ENCODE measurements around the gene ZNF764. TPM values are rescaled to one million over a fixed set of nuclear protein-coding genes. Genes with fewer than 3 reads are reported as not detected.
A peak's percentile ranks its signal among the peaks of the same experiment; 100 is the strongest.

ZNF764 gene
- total and polyA plus RNA-seq, 9 of the 15 experiments (the other 6 are each of a cell fraction or from before 2014, with no cell fraction given) = 0.69 to 10.1 (median 4.1) TPM

- peak in 1 of 2 experiments; percentile 35 for TF ChIP-seq E2F6 (IDR thresholded peaks at IDR 0.05; ENCODE audit: borderline replicate concordance in 1 of 2, extremely low read depth in 1 of 2, insufficient read depth in 1 of 2, insufficient read length in 1 of 2, low read depth in 1 of 2, low read length in 1 of 2, poor library complexity in 1 of 2, severe bottlenecking in 1 of 2)
- TF ChIP-seq POLR2AphosphoS5 (IDR thresholded peaks at IDR 0.05; ENCODE audit: control insufficient read depth, insufficient read depth, low read depth, low read length) = 0 out of 2 replicates have a peak, but pooled peaks have one; percentile 29
- no peak for TF ChIP-seq ZNF445 (CRISPR knock-in tag; IDR thresholded peaks at IDR 0.05; ENCODE audit: low read depth)
- TF ChIP-seq NR0B1 (IDR thresholded peaks at IDR 0.05; ENCODE audit: partially characterized antibody) = no peak
- no peak for TF ChIP-seq ZNF347 (CRISPR knock-in tag; IDR thresholded peaks at IDR 0.05; ENCODE audit: low read depth)
- TF ChIP-seq ZNF134 (CRISPR knock-in tag; conservative IDR thresholded peaks at IDR 0.05) = no peak
- no peak for TF ChIP-seq ZNF592 (IDR thresholded peaks at IDR 0.05)
- TF ChIP-seq ZNF589 (CRISPR knock-in tag; IDR thresholded peaks at IDR 0.05; ENCODE audit: low read depth) = no peak
- TF ChIP-seq SMAD3 (CRISPR knock-in tag; conservative IDR thresholded peaks at IDR 0.05) = no peak
- peak; percentile 32; the same call in 1 of the 2 replicates for TF ChIP-seq SPI1 (IDR thresholded peaks at IDR 0.05; ENCODE audit: borderline replicate concordance, low read depth, low read length)
- TF ChIP-seq MECOM (CRISPR knock-in tag; IDR thresholded peaks at IDR 0.05) = no peak
- TF ChIP-seq CREB3L1 (IDR thresholded peaks at IDR 0.05; ENCODE audit: borderline replicate concordance, low read depth) = no peak
- no peak for TF ChIP-seq BCL6 (CRISPR knock-in tag; IDR thresholded peaks at IDR 0.05)
- no peak for TF ChIP-seq KLF10 (CRISPR knock-in tag; IDR thresholded peaks at IDR 0.05)
- no peak for TF ChIP-seq CGGBP1 (CRISPR knock-in tag; IDR thresholded peaks at IDR 0.05)
- TF ChIP-seq CREM (IDR thresholded peaks at IDR 0.05; ENCODE audit: low read depth) = 0 out of 2 replicates have a peak, but pooled peaks have one; percentile 5
- TF ChIP-seq MTF1 (CRISPR knock-in tag; IDR thresholded peaks at IDR 0.05; ENCODE audit: borderline replicate concordance) = no peak
- no peak for TF ChIP-seq THRAP3 (IDR thresholded peaks at IDR 0.05; ENCODE audit: borderline replicate concordance)
- no peak for TF ChIP-seq HLTF (IDR thresholded peaks at IDR 0.05)
Observed at GRCh38 chr16:30523768-30524574, 34.2 kb downstream of the ZNF764 start (continued).

All from K562 (cell line).